Spleen (tissue), 11 donors: ENCODE measurements around the gene RAB2B. TPM values are rescaled to one million over a fixed set of nuclear protein-coding genes. Genes with fewer than 3 reads are reported as not detected.

Source experiments
- DNase-seq: peaks from one replicate; pipeline ENCODE4 v3.0.0-alpha.2; 2020
- H3K27ac ChIP-seq, 8 donors: fragments of 200-600 bp; sonication (generic) in 7 of 8; 1 replicate in 4 of 8; 2 replicates in 4 of 8; pipeline versions ENCODE4 v1.5.0 to v1.8.0; 2016 to 2021; ENCODE audit warnings: inconsistent platforms in 4 of 8, mild to moderate bottlenecking in 4 of 8, moderate library complexity in 1 of 8
- H3K27me3 ChIP-seq, 7 donors: fragments of 200-600 bp; sonication (generic) in 6 of 7; replicated peaks in 1 of 7; 1 replicate in 4 of 7; 2 replicates in 3 of 7; pipeline versions ENCODE4 v1.5.0 to v1.8.0; 2016 to 2021; ENCODE audit warnings: inconsistent platforms in 3 of 7, mild to moderate bottlenecking in 1 of 7
- H3K36me3 ChIP-seq, 6 donors: fragments of 200-600 bp; sonication (generic) in 5 of 6; 1 replicate in 4 of 6; 2 replicates in 2 of 6; pipeline versions ENCODE4 v1.5.0 to v1.8.0; 2016 to 2021; ENCODE audit warnings: inconsistent platforms in 2 of 6
- H3K4me1 ChIP-seq, 6 donors: fragments of 200-600 bp; sonication (generic) in 5 of 6; 1 replicate in 3 of 6; 2 replicates in 3 of 6; pipeline versions ENCODE4 v1.5.0 to v1.8.0; 2016 to 2021; ENCODE audit warnings: inconsistent platforms in 3 of 6
- H3K4me3 ChIP-seq, 8 donors: fragments of 200-600 bp; sonication (generic) in 7 of 8; 1 replicate in 4 of 8; 2 replicates in 4 of 8; pipeline versions ENCODE4 v1.5.0 to v1.8.0; 2016 to 2021; ENCODE audit warnings: inconsistent platforms in 4 of 8, mild to moderate bottlenecking in 4 of 8, moderate library complexity in 2 of 8
- H3K9me3 ChIP-seq, 8 donors: fragments of 200-600 bp; sonication (generic) in 7 of 8; 1 replicate in 4 of 8; 2 replicates in 4 of 8; pipeline versions ENCODE4 v1.5.0 to v1.8.0; 2016 to 2021; ENCODE audit warnings: inconsistent platforms in 4 of 8
- POLR2A ChIP-seq, 3 donors: fragments of 450-650 bp; IDR thresholded peaks; one replicate each; pipeline ENCODE4 v1.5.1; 2017; ENCODE audit warnings: antibody characterized with exemption in 3 of 3, mild to moderate bottlenecking in 1 of 3
- POLR2AphosphoS5 ChIP-seq, 3 donors: sonication (generic); formaldehyde crosslinking; IDR thresholded peaks; one replicate each; pipeline ENCODE4 v1.5.1; 2017; ENCODE audit warnings: antibody characterized with exemption in 3 of 3
- WGBS, 5 donors: extraction: QIAGEN DNeasy Blood & Tissue Kit in 3 of 5; methylation state at CpG; one replicate each; pipeline versions ENCODE4 v1.1.5 to v1.1.7; 2013 to 2018; 5-methylcytosine and 5-hydroxymethylcytosine counted together
- intact Hi-C: fragments of 100-400 bp; cut with DNase I; formaldehyde crosslinking; loops from one replicate; pipeline ENCODE4 v1.15.0; 2023; ENCODE audit warnings: low total_unique reads
- polyA plus RNA-seq, 3 donors: library from polyadenylated mRNA; stranded (reverse); fragments of 200-250 nt; gene quantifications; one replicate each; pipeline ENCODE4 v1.2.1, GENCODE V29; 2013
- total RNA-seq, 7 donors: library from RNA; depleted of rRNA in 3 of 7; stranded (reverse); fragments of >200 nt in 3 of 7; fragmentation: NEBNext Ultra II Directional in 4 of 7; extraction: Animal tissue kit (Norgen Biotek cat#: 25700) in 4 of 7; gene quantifications; one replicate each; pipeline versions ENCODE4 v1.1.0 to v1.2.1, GENCODE V29; 2016 to 2021
- TF ChIP-seq, protein P1 (sequence below), 11 experiments: fragments of 200-600 bp in 7 of 11; fragments of 450-650 bp in 4 of 11; sonication (generic) in 4 of 11; IDR thresholded peaks in 8 of 11; conservative IDR thresholded peaks in 3 of 11; 1 replicate in 7 of 11; 2 replicates in 4 of 11; pipeline versions ENCODE4 v1.4.0 to v1.8.0; 2016 to 2021; ENCODE audit warnings: antibody characterized with exemption in 11 of 11, inconsistent platforms in 4 of 11, mild to moderate bottlenecking in 1 of 11
- donor health status: healthy with polysubstance abuse.
- donor health status: DM: no; HTN: no; CAD: no; lungs with moderate emphysema.
- donor health status: DM: no; HTN: no; CAD: no.
- donor health status: Bipolar disorder and iron deficiency.
- donor health status: healthy.
- donor health status: DM: no; HTN: no; CAD: no.
- donor health status: DM: yes; HTN: yes; CAD: no.

RAB2B gene
- total and polyA plus RNA-seq, 10 donors, result 7.2 to 34.2 (median 26.4) TPM

DNA sequence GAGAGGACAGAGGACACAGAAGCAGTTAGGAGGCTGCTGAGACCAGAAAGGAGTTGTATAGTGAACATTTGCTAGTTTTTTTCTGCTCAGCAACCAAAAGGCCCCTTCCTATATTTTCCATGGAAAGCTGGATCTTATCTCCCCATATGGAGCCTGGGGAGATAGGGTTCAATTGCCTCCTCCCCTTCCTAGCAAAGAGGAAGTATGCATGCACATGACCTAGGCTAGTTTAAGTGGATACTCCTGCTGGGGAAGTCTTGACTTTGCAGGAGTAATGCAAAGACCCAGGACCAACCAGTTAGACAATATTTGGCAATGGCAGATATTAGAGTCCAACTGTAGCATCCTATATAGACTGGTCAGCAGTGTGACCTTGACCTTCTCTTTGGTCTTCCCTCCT, 35.9 kb downstream of the RAB2B start:
- intact Hi-C loops, result no loop called here
- Histone ChIP-seq H3K36me3 (no peaks in the 10 kb centered on the region), H3K4me3 (no peak overlapping the region), H3K9me3 (no peaks in the 10 kb centered on the region), H3K27me3 (no peaks in the 10 kb centered on the region), H3K27ac (peak overlapping the region in 1 of 8 donors; percentile 10), H3K4me1 (peaks cover 11 to 61% (median 20%) of the 10 kb centered on the region in 6 donors)
- DNase-seq, result no peak
- TF ChIP-seq, protein P1, sequence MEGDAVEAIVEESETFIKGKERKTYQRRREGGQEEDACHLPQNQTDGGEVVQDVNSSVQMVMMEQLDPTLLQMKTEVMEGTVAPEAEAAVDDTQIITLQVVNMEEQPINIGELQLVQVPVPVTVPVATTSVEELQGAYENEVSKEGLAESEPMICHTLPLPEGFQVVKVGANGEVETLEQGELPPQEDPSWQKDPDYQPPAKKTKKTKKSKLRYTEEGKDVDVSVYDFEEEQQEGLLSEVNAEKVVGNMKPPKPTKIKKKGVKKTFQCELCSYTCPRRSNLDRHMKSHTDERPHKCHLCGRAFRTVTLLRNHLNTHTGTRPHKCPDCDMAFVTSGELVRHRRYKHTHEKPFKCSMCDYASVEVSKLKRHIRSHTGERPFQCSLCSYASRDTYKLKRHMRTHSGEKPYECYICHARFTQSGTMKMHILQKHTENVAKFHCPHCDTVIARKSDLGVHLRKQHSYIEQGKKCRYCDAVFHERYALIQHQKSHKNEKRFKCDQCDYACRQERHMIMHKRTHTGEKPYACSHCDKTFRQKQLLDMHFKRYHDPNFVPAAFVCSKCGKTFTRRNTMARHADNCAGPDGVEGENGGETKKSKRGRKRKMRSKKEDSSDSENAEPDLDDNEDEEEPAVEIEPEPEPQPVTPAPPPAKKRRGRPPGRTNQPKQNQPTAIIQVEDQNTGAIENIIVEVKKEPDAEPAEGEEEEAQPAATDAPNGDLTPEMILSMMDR (IDR thresholded peaks at IDR 0.05 in 8 of 11, conservative IDR thresholded peaks at IDR 0.05 in 3 of 11), result no peak
- TF ChIP-seq POLR2AphosphoS5 (IDR thresholded peaks at IDR 0.05), result no peak
- no peak for TF ChIP-seq POLR2A (IDR thresholded peaks at IDR 0.05)

DNA sequence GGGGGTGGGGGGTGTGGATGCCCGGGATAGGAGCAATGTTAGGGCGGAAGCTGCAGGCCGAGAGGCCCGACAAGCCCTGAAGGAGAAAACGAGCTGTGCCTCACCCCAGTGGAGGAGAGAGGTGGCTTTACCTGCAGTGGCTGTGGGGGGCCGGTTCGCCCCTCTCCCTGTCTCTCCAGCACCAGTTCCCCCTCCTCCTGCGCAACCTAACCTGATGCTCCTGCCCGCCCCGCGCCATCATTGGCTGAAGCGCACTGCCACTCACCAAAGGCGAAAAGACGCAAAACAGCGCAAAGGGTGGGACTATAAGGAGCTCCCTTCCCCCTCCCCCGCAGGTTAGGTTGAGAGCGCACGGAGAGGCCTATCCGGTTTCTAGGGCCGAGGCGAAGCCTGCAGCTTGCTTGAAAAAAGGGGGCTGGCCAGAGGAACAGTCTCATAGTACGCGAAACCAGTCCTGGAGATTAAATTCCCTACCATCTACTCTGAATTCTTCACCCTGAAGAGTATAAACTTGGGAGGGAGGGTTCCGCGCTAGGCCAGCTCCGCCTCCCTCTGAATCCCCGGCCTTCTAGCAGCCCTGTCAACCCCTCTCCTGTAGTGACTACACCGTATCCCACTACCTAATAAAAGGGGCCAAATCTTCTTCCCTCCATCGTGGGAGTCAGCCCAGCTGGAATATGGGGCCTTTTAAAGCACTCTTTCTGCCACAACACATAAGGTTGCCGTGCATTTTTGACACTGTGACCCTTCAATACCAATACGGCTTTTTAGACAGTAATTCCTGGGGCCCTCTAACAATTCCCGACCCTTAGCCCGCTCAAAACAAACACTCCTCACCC, 39.5 kb downstream of the RAB2B start:
- peak overlapping the region; percentile 64 to 98 (median 86) for H3K4me3 ChIP-seq
- peak; percentile 99 for DNase-seq
- H3K27me3 ChIP-seq, result no peaks in the 10 kb centered on the region
- peak overlapping the region; percentile 88 to 91 (median 90) for H3K27ac ChIP-seq
- H3K9me3 ChIP-seq, result no peaks in the 10 kb centered on the region
- peaks cover 14 to 89% (median 39%) of the 10 kb centered on the region in 6 donors for H3K4me1 ChIP-seq
- TF ChIP-seq POLR2AphosphoS5 (IDR thresholded peaks at IDR 0.05) (peak; percentile 90 to 98 (median 93)), POLR2A (IDR thresholded peaks at IDR 0.05) (no peak)
- TF ChIP-seq, protein P1 (IDR thresholded peaks at IDR 0.05 in 8 of 11, conservative IDR thresholded peaks at IDR 0.05 in 3 of 11), result peak in 3 of 11 experiments; percentile 18 to 30 (median 27)
- intact Hi-C loops, result no loop called here
- no peaks in the 10 kb centered on the region for H3K36me3 ChIP-seq
- WGBS, 5 donors, result 6 to 8% (median 6%) methylated on average over 30 to 33 of the region's 33 CpGs

DNA sequence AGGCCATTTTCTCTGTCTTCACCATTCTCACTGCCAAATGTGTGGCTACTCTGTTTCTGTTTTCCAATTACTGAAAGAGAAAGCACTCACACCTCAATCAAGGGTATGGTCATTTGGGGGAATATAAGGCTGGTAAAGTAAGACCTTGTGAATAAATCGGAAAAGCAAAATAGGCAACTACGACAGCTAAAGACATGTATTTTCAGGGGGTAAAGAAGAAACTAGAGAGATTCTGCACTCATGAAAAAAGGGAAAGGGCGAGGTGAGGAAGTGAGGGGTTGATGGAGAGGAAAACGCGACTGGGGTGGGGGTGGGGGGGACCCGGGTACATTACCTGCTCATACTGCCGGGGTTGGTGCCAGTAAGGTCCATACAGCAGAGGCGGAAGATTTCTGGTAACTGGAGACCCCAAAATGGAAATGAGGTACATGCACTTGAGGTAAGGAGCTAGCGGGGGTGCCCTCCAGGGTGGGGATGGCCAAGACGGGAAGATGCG, 40.1 kb downstream of the RAB2B start:
- Histone ChIP-seq H3K4me3 (peak overlapping the region; percentile 64 to 98 (median 86)), H3K36me3 (peaks cover 0 to 4% (median under 1%) of the 10 kb centered on the region in 6 donors), H3K4me1 (peaks cover 14 to 84% (median 39%) of the 10 kb centered on the region in 6 donors), H3K9me3 (no peaks in the 10 kb centered on the region), H3K27ac (peak overlapping the region; percentile 88 to 91 (median 90)), H3K27me3 (no peaks in the 10 kb centered on the region)
- intact Hi-C loops, result no loop called here
- WGBS, 5 donors, result 0 to 2% (median 1%) methylated on average over 11 of the region's 11 CpGs
- TF ChIP-seq POLR2AphosphoS5 (IDR thresholded peaks at IDR 0.05), result no peak
- no peak for TF ChIP-seq POLR2A (IDR thresholded peaks at IDR 0.05)
- no peak for DNase-seq

DNA sequence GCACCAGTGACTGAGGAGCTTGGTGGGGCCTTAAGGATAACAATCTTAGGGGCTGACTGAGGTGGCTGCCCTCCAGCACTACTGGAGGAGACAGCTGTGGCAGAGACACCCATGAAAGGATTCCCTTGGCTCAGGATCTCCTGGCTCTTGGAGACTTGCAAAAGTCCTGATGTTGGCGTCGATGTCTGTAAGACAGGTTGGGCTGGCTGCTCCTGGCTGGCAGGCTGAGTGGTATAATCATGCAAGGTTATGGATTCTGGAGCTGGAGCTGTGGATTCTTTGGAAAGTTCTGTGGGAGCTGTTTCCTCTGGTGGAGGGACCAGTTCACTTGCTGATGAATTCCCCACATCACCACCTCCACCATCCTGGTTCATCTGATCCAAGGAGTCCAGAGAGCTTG, 45.6 kb downstream of the RAB2B start:
- WGBS, 5 donors, result 92 to 100% (median 100%) methylated on average over 2 of the region's 2 CpGs
- H3K4me1 ChIP-seq, result peaks cover 6 to 37% (median 18%) of the 10 kb centered on the region in 6 donors

More for the DNA sequence above, 45.6 kb downstream of the RAB2B start:
- Histone ChIP-seq H3K36me3 (peaks cover 3 to 59% (median 55%) of the 10 kb centered on the region in 6 donors), H3K27me3 (no peaks in the 10 kb centered on the region), H3K9me3 (no peaks in the 10 kb centered on the region), H3K4me3 (no peak overlapping the region), H3K27ac (no peak overlapping the region)
- intact Hi-C loops, result no loop called here
- DNase-seq, result no peak
- TF ChIP-seq POLR2AphosphoS5 (IDR thresholded peaks at IDR 0.05), result peak in 1 of 3 donors; percentile 0
- TF ChIP-seq, protein P1 (IDR thresholded peaks at IDR 0.05 in 8 of 11, conservative IDR thresholded peaks at IDR 0.05 in 3 of 11), result no peak
- TF ChIP-seq POLR2A (IDR thresholded peaks at IDR 0.05), result no peak
